Immature natural killer cell (primary cell): ENCODE data around the gene HELLS. TPM values are rescaled to one million over a fixed set of nuclear protein-coding genes. Genes with fewer than 3 reads are reported as not detected.

Experiments
- polyA plus RNA-seq, 3 donors: library from polyadenylated mRNA; unstranded; fragments of 300-500 nt; fragmentation: Illumina TruSeq; gene quantifications; one replicate each; pipeline ENCODE4 v1.2.3, GENCODE V29; 2021

The HELLS gene
- polyA plus RNA-seq, 3 donors from 2014 or later: 1.8 to 7.5 (median 2.9) TPM

Other genes starting within 250 kb of the HELLS start
- gene NOC3L, start 182.8 kb upstream of the HELLS start, polyA plus RNA-seq: 10 to 100 TPM in 1 of 3 donors, 1 to 10 TPM in 2; 6.7 to 10.1 (median 7.8) TPM
- gene TBC1D12, start 143.2 kb upstream of the HELLS start, polyA plus RNA-seq: under 1 TPM in 2 of 3 donors, not detected in 1; 0.33 to 0.64 TPM
- not detected for gene CYP2C18, start 137.9 kb downstream of the HELLS start, polyA plus RNA-seq
- gene CYP2C19, start 216.9 kb downstream of the HELLS start, polyA plus RNA-seq: not detected